GM12878 (cell line): ENCODE results near the gene DNASE1L3.

Experiments
- ASH2L ChIP-seq: fragments of 300-600, 200-600 bp; sonication (generic); IDR thresholded peaks from 2 replicates; pipeline ENCODE4 v1.6.1; 2017; ENCODE audit warnings: low read depth, mild to moderate bottlenecking, borderline replicate concordance
- BHLHE40 ChIP-seq, 2 experiments: fragments of 450-650 bp in 1 of 2; IDR thresholded peaks; 2 replicates each; pipeline ENCODE4 v1.6.1; 2011 to 2017; ENCODE audit warnings: low read depth in 2 of 2, borderline replicate concordance in 1 of 2, improper control_type of control experiment in 1 of 2, low read length in 1 of 2, mild to moderate bottlenecking in 1 of 2
- CBFB ChIP-seq: IDR thresholded peaks from 2 replicates; pipeline ENCODE4 v1.6.1; 2016; ENCODE audit warnings: antibody characterized with exemption, low read depth
- EP300 ChIP-seq, 2 experiments: fragments of 150-350 bp in 1 of 2; IDR thresholded peaks; 2 replicates each; pipeline ENCODE4 v1.6.1; 2011 to 2012; ENCODE audit warnings: low read depth in 2 of 2, low read length in 2 of 2, borderline replicate concordance in 1 of 2, improper control_type of control experiment in 1 of 2, inconsistent platforms in 1 of 2; ENCODE audit not compliant: control insufficient read depth in 1 of 2
- EZH2 ChIP-seq: IDR thresholded peaks from 2 replicates; pipeline ENCODE4 v1.6.1; 2012; ENCODE audit warnings: low read depth, mild to moderate bottlenecking, control low read depth, inconsistent platforms, low read length, borderline replicate concordance; ENCODE audit not compliant: control insufficient read depth
- FOXK2 ChIP-seq: fragments of 450-650 bp; IDR thresholded peaks from 2 replicates; pipeline ENCODE4 v1.6.1; 2017; ENCODE audit warnings: mild to moderate bottlenecking, moderate library complexity
- JUND ChIP-seq: IDR thresholded peaks from 2 replicates; pipeline ENCODE4 v1.6.1; 2012; ENCODE audit warnings: low read depth, mild to moderate bottlenecking, low read length, improper control_type of control experiment, moderate library complexity
- MYC ChIP-seq: IDR thresholded peaks from 2 replicates; pipeline ENCODE4 v1.6.1; 2011; ENCODE audit warnings: mild to moderate bottlenecking, low read length, moderate library complexity, inconsistent platforms; ENCODE audit not compliant: insufficient read depth, insufficient replicate concordance, insufficient read length, severe bottlenecking
- POLR2A ChIP-seq: IDR thresholded peaks from 2 replicates; pipeline ENCODE4 v1.6.1; 2011; ENCODE audit warnings: low read depth, mild to moderate bottlenecking, low read length
- POLR2AphosphoS5 ChIP-seq: IDR thresholded peaks from 2 replicates; pipeline ENCODE4 v1.6.1; 2011; ENCODE audit warnings: mild to moderate bottlenecking, low read length, inconsistent platforms
- RAD21 ChIP-seq: IDR thresholded peaks from 2 replicates; pipeline ENCODE4 v1.6.1; 2011; ENCODE audit warnings: mild to moderate bottlenecking, low read depth, low read length, moderate library complexity; ENCODE audit not compliant: insufficient read depth
- SIN3A ChIP-seq: IDR thresholded peaks from 2 replicates; pipeline ENCODE4 v1.6.1; 2012; ENCODE audit warnings: low read depth, low read length, improper control_type of control experiment
- TCF7 ChIP-seq: IDR thresholded peaks from 2 replicates; pipeline ENCODE4 v1.6.1; 2014; ENCODE audit warnings: antibody characterized with exemption, borderline replicate concordance
- TF ChIP-seq, protein P1 (sequence below), 3 experiments: IDR thresholded peaks in 2 of 3; conservative IDR thresholded peaks in 1 of 3; 2 replicates each; pipeline ENCODE4 v1.5.1; 2011; ENCODE audit warnings: low read depth in 3 of 3, low read length in 3 of 3, mild to moderate bottlenecking in 3 of 3, control low read depth in 2 of 3, moderate library complexity in 2 of 3, inconsistent platforms in 1 of 3, mixed read lengths in 1 of 3; ENCODE audit not compliant: control insufficient read depth in 2 of 3, insufficient read depth in 1 of 3; ENCODE audit errors: extremely low read depth in 1 of 3

DNA sequence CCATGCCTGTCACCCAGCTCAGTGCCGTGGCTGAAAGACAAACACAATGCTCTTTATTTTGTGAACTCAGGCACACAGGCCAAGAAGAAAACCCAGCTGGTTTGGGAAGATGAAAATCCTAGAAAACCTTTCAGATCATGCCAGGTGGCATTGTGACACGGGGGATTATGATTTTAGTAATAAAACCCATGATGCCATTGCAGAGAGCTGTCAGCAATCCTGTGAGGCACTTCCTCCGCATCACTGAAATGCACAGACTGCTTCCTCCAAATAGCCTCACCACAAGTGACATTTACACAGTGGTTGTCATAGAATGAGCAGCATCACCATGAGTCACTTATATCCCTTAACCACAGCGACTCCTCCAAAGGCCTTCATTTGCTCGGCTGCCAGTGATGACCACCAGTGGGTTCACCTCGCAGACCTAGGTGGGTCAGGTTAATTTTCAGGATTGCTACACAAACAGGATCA, 49.5 kb upstream of the DNASE1L3 start:
- TF ChIP-seq EP300 (IDR thresholded peaks at IDR 0.05; ENCODE audit: borderline replicate concordance in 1 of 2, control insufficient read depth in 1 of 2, low read depth in 2 of 2, low read length in 2 of 2) (no peak), CBFB (no peak), EZH2 (no peak), POLR2AphosphoS5 (no peak), POLR2A (no peak), BHLHE40 (IDR thresholded peaks at IDR 0.05; ENCODE audit: borderline replicate concordance in 1 of 2, low read depth in 2 of 2, low read length in 1 of 2) (no peak), TCF7 (no peak), FOXK2 (no peak), ASH2L (no peak), SIN3A (no peak), MYC (no peak), JUND (no peak), RAD21 (no peak)
- TF ChIP-seq, protein P1, sequence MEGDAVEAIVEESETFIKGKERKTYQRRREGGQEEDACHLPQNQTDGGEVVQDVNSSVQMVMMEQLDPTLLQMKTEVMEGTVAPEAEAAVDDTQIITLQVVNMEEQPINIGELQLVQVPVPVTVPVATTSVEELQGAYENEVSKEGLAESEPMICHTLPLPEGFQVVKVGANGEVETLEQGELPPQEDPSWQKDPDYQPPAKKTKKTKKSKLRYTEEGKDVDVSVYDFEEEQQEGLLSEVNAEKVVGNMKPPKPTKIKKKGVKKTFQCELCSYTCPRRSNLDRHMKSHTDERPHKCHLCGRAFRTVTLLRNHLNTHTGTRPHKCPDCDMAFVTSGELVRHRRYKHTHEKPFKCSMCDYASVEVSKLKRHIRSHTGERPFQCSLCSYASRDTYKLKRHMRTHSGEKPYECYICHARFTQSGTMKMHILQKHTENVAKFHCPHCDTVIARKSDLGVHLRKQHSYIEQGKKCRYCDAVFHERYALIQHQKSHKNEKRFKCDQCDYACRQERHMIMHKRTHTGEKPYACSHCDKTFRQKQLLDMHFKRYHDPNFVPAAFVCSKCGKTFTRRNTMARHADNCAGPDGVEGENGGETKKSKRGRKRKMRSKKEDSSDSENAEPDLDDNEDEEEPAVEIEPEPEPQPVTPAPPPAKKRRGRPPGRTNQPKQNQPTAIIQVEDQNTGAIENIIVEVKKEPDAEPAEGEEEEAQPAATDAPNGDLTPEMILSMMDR (IDR thresholded peaks at IDR 0.05 in 2 of 3, conservative IDR thresholded peaks at IDR 0.05 in 1 of 3; ENCODE audit: control insufficient read depth in 2 of 3, extremely low read depth in 1 of 3, insufficient read depth in 1 of 3, low read depth in 3 of 3, low read length in 3 of 3): no peak
